Embryonic facial prominence (tissue), 1 donor: ENCODE data around the gene ARNT2.

Experiments used
- DNase-seq: peaks from one replicate; pipeline ENCODE4 v3.0.0-alpha.2; 2016; ENCODE audit errors: extremely low spot score

ARNT2 gene

GRCh38 chr15:80556694-80557367 is 152.6 kb downstream of the ARNT2 start:
- DNase-seq, result no peak

GRCh38 chr15:80557441-80558234 is 153.5 kb downstream of the ARNT2 start:
- DNase-seq, result no peak

DNA sequence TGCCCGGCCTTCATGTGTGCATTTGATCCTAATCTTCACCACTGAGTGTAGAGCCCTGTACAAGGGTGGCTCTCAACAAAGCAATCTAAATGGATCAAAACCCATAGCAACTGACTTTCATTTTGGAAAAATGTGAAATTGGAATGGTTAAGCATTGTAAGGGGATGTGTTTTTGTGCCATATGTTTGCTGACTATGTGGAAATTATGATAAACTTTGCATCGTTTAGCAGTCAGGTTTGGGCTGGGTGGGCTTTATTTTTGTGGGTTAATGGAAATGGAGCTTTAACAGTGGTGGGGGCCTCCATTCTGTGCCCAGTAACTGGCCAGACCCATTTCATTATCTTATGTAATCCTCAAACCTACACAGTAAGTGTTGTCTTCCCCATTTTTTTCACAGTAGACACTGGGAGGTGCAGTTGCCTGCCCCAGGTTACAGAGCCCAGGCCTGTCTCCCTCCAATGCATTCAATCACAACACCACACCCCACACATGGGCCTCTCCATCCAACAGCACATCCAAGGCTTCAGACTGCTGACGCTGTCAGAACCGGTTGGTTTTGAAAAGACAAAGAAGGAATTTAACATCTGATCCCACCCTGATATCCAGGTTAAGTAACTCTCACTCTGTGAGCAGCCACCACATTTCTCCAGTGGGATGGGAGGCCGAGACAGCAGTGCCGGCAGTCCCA is 154.6 kb downstream of the ARNT2 start:
- no peak for DNase-seq

GRCh38 chr15:80559320-80559693 is 155.1 kb downstream of the ARNT2 start:
- DNase-seq, result no peak

DNA sequence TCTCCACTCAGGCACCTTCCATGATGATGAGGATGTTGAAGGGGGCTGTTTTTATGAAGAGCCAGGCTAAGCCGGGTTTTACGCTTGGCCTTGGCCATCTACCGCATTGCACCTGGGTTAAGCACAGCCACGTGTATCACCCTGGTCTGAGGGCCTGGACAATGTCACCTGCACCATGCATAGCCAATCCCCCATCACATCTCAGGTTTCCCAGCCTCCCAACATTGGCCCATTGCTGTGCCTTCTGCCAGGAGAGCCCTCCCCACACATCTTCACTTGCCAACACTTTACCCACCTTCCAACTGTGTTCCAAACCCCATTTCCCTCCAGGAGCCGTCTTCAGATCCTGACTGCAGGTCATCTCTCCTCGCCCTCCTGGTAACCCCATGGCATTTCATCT is 155.6 kb downstream of the ARNT2 start:
- DNase-seq, result no peak

GRCh38 chr15:80560601-80561400 is 156.6 kb downstream of the ARNT2 start:
- no peak for DNase-seq

DNA sequence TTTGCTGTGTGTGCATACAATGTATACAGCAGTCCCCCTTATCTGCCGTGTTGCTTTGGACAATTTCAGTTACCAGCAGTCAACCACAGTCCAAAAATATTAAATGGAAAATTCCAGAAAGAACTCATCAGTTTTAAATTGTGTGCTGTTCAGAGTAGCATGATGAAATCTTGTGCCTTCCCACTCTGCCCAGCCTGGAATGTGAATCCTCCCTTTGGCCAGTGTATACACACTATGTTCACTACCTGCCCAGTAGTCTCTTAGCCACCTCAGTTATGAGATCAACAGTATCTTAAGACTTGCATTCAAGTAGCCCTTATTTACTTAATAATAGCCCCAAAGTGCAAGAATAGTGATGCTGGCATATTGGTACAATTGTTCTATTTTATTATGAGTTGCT is 157.3 kb downstream of the ARNT2 start:
- DNase-seq, result no peak

- no peak for DNase-seq
Observed at GRCh38 chr15:80562033-80562432, 157.9 kb downstream of the ARNT2 start.

DNA sequence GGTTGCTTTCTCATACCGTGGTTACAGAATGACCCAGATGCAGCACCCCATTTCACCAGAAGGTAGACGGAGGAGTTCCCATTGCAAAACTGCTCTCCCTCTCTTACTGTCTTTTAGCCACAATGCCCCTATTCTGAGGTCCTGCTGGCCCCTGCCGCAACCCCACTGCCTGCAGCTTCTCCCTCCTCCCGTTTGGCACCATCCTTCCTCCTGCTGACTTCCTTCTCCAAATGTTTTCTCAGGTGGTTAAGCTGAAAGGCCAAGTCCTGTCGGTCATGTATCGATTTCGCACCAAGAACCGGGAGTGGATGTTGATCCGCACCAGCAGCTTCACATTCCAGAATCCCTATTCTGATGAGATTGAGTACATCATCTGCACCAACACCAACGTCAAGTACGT is 158.7 kb downstream of the ARNT2 start:
- no peak for DNase-seq

DNA sequence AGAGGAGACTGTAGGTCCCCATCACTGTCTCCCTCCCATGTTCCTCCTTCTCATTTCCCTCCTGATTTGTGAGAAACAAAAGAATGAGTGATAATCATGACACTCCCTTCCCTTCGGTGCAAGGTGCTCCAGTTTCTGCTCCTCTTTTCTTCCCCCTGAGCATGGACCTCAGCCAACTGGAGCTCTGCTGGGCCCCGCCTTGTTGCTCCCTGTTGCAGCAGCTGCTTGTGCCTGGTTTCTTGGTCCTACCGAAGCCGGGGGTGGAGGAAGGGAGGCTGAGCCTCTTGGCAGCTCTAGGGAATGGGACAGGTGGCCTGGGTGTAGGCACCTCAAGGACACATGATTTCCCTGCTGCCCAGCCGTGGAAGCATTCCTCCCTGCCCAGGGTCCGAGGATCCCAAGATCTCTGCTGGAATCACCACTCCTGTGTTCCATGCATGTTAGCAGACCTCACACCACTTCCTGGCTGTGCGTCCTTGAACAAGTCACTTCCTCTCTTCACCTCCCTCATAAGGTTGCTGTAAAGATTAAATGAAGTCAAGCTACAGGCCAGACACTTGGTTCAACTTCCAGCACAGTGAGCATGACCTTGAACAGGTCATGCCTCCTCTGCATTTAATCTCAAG is 159.3 kb downstream of the ARNT2 start:
- DNase-seq, result no peak

- no peak for DNase-seq
Observed at GRCh38 chr15:80564056-80564455, 159.9 kb downstream of the ARNT2 start.

DNA sequence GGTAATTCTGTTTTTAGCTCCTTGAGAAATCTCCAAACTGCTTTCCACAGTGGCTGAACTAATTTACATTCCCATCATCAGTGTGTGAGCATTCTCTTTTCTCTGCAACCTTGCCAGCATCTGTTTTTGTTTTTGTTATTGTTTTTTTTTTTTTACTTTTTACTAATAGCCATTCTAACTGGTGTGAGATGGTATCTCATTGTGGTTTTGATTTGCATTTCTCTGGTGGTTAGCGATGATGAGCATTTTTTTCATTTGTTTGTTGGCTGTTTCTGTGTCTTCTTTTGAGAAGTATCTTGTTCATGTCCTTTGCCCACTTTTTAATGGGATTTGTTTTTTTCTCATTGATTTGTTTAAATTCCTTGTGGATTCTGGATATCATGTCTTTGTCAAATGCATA is 161.2 kb downstream of the ARNT2 start:
- DNase-seq, result no peak

GRCh38 chr15:80565988-80566387 is 161.8 kb downstream of the ARNT2 start:
- no peak for DNase-seq

- peak; percentile 66 for DNase-seq
Observed at GRCh38 chr15:80567721-80568157, 163.6 kb downstream of the ARNT2 start.

GRCh38 chr15:80568298-80568697 is 164.1 kb downstream of the ARNT2 start:
- DNase-seq, result no peak

GRCh38 chr15:80568876-80569605 is 164.9 kb downstream of the ARNT2 start:
- DNase-seq, result no peak

DNA sequence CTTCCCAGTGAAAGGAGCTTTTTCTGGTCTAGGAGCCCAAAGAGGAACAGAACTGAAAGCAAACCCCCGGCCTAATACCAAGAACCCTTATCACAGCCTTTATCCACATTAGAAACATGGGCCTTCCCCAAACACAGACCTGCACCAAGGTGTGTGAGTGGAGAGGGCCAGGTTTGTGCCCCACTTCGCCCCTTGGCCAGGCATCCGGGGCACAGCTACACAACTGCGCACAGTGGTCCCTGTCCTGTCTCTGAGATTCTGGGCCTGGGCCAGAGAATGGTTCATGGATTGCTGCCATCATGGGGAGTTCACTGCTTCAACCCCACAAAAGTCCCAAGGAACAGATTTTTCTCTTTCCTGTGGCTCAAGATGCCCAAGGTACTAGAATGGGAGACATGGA is 165.5 kb downstream of the ARNT2 start:
- no peak for DNase-seq

DNA sequence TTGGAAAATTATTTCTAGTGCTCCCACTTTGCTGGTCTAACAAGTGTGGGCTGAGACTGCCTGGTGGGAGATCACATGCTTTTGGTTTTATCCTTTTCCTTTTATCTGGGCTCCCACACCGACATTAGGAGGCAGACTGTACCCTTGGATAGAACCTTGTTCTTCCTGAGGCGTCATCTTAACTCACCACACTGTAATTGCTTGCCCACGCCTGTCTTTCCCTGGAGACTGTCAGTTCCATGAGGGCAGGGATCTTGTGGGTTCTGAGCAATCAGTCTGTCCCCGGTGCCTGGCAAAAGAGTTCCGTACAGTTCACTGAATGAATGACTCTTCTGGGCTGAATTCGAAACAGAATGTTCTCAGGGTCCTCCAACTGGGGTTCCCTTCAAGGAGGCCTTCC is 166.4 kb downstream of the ARNT2 start:
- no peak for DNase-seq

DNA sequence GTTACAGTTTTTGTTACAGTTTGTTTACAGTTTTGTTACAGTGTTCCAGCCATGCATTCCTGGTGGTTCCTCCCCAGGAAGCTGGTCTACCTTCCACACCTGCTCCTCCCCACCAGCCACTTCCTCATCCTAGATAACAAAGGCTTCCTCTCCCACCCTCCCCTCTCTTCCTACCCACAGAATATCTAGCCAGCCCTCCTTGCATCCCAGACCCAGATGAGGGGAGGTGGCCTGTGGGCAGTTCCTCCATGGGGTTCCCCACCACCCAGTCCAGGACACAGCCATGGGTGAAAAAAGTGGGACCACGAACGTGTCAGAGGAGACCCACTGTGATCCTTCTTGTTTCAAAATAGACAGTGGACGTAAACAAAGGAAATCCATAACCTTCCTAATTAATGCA is 168.2 kb downstream of the ARNT2 start:
- no peak for DNase-seq

GRCh38 chr15:80573606-80574005 is 169.4 kb downstream of the ARNT2 start:
- DNase-seq, result no peak

DNA sequence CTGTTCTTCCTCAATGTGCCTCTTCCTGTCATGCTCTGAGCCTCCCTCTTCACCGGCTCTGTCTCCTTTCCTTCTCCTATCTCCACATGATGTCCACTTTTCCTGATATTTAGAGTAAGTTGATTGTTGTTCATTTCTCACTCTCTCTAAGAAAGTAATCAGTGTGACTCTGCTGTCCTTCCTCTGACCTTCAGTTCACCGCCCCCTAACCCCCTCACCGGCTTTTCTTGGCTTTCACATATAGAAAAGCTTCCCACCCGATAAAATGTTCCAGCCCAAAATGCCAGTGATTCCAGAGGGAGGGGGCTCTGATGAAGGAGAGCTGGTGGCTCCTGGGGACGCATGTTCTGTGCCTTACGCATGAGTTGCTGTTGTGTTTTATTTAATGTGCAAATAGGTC is 170.4 kb downstream of the ARNT2 start:
- DNase-seq, result no peak
